Measurements from ENCODE around the gene MUC5AC.

GRCh38 chr11:1177771-1178090 is 20.0 kb downstream of the MUC5AC start:
- no peak for TF ChIP-seq CTCF (conservative IDR thresholded peaks at IDR 0.05; ENCODE audit: low read depth, low read length)
- no peak for TF ChIP-seq EZH2phosphoT487 (IDR thresholded peaks at IDR 0.05; ENCODE audit: borderline replicate concordance, low read length)
